DOHH2 (cell line): ENCODE results near the gene CHD9.
"Not testable (repeated sequence)": the region's sequence is repeated elsewhere in the genome, so short reads cannot be mapped to it uniquely, and the experiment has no call there.

Experiments used
- H3F3A ChIP-seq: fragments of 200-600 bp; sonication (generic), shearing (Covaris generic); 2 replicates; pipeline ENCODE4 v1.6.0; 2016; ENCODE audit warnings: antibody characterized with exemption, mild to moderate bottlenecking; ENCODE audit not compliant: control insufficient read depth, insufficient read depth
- H3K27ac ChIP-seq: fragments of 200-600 bp; sonication (generic); 2 replicates; pipeline ENCODE4 v1.5.1; 2014; ENCODE audit warnings: low read depth, mild to moderate bottlenecking, low read length, moderate library complexity
- H3K27me3 ChIP-seq: fragments of 200-600 bp; sonication (generic); 2 replicates; pipeline ENCODE4 v1.6.1; 2014; ENCODE audit warnings: mild to moderate bottlenecking, low read length, mixed read lengths; ENCODE audit not compliant: control insufficient read depth
- H3K36me3 ChIP-seq: fragments of 200-600 bp; sonication (generic); 2 replicates; pipeline ENCODE4 v1.6.1; 2014; ENCODE audit warnings: mild to moderate bottlenecking, low read length, moderate library complexity, mixed read lengths; ENCODE audit not compliant: control insufficient read depth
- H3K4me1 ChIP-seq: fragments of 200-600 bp; sonication (generic); 2 replicates; pipeline ENCODE4 v1.6.1; 2014; ENCODE audit warnings: mild to moderate bottlenecking, low read length, mixed read lengths; ENCODE audit not compliant: control insufficient read depth
- H3K4me2 ChIP-seq: fragments of 200-600 bp; sonication (generic); 2 replicates; pipeline ENCODE4 v1.6.0; 2014; ENCODE audit warnings: mild to moderate bottlenecking, low read length, moderate library complexity
- H3K4me3 ChIP-seq: fragments of 200-600 bp; sonication (generic); 2 replicates; pipeline ENCODE4 v1.5.1; 2014; ENCODE audit warnings: mild to moderate bottlenecking, low read length, mixed read lengths
- H3K79me2 ChIP-seq: fragments of 200-600 bp; sonication (generic); 2 replicates; pipeline ENCODE4 v1.6.1; 2014; ENCODE audit warnings: mild to moderate bottlenecking, low read length, mixed read lengths; ENCODE audit not compliant: control insufficient read depth
- H3K9me2 ChIP-seq: fragments of 200-600 bp; sonication (generic); replicated peaks from 2 replicates; pipeline ENCODE4 v1.6.1; 2014; ENCODE audit warnings: mild to moderate bottlenecking, low read length, mixed read lengths; ENCODE audit not compliant: control insufficient read depth
- H3K9me3 ChIP-seq: fragments of 200-600 bp; sonication (generic); 2 replicates; pipeline ENCODE4 v1.6.1; 2014; ENCODE audit warnings: antibody characterized with exemption, low read length, mixed read lengths; ENCODE audit not compliant: control insufficient read depth, insufficient read depth
- H4K20me1 ChIP-seq: fragments of 200-600 bp; sonication (generic); 2 replicates; pipeline ENCODE4 v1.6.0; 2014; ENCODE audit warnings: low read depth, mild to moderate bottlenecking, antibody characterized with exemption, low read length, moderate library complexity; ENCODE audit not compliant: control insufficient read depth, insufficient read depth
- EZH2phosphoT487 ChIP-seq: fragments of 200-600 bp; sonication (generic); IDR thresholded peaks from 2 replicates; pipeline ENCODE4 v1.6.1; 2017; ENCODE audit warnings: borderline replicate concordance, mild to moderate bottlenecking, antibody characterized with exemption, low read length, moderate library complexity, mixed read lengths
- TF ChIP-seq, protein P1 (sequence below): fragments of 200-600 bp; sonication (generic); IDR thresholded peaks from one replicate; pipeline ENCODE4 v1.5.1; 2014; ENCODE audit warnings: antibody characterized with exemption, mild to moderate bottlenecking, low read depth, low read length; ENCODE audit not compliant: poor library complexity, severe bottlenecking

CHD9 gene

DNA sequence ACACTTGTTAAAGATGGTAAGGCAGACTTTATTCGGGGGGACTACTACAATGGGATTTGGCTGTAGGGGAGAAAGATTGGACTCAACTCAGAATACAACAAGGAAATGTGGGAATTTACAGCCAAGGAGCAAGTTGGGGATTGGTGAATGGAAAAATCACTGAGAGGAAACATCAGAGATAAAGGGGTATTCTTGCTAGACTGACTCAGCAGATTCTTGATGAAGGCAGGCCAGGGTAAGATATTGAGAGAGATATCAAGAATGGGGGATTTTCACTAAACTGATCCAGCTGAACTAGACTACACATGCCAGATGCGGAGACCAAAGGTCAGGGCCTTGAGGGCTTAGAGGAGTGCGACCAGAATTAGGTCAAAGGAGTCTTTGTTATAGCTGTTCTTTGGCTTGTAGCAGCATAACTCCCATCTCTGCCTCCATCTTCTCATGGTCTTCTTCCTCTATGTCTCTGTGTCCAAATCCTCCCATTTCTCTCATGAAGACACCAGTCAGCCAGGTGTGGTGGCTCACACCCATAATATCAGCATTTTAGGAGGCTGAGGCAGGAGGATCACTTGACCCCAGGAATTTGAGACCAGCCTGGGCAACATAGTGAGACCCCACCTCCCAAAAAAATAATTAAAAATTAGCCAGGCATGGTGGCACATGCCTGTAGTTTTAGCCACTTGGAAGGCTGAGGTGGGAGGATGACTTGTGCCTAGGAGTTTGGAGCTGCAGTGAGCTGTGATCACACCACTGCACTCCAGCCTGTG, 19.4 kb upstream of the CHD9 start:
- no peak overlapping the region for H3K4me2 ChIP-seq
- TF ChIP-seq, protein P1, sequence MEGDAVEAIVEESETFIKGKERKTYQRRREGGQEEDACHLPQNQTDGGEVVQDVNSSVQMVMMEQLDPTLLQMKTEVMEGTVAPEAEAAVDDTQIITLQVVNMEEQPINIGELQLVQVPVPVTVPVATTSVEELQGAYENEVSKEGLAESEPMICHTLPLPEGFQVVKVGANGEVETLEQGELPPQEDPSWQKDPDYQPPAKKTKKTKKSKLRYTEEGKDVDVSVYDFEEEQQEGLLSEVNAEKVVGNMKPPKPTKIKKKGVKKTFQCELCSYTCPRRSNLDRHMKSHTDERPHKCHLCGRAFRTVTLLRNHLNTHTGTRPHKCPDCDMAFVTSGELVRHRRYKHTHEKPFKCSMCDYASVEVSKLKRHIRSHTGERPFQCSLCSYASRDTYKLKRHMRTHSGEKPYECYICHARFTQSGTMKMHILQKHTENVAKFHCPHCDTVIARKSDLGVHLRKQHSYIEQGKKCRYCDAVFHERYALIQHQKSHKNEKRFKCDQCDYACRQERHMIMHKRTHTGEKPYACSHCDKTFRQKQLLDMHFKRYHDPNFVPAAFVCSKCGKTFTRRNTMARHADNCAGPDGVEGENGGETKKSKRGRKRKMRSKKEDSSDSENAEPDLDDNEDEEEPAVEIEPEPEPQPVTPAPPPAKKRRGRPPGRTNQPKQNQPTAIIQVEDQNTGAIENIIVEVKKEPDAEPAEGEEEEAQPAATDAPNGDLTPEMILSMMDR = no peak
- TF ChIP-seq EZH2phosphoT487 = no peak
- no peaks in the 10 kb centered on the region for H3K4me1 ChIP-seq
- H3K79me2 ChIP-seq = no peaks in the 10 kb centered on the region
- H3F3A ChIP-seq = no peaks in the 10 kb centered on the region
- 0 out of 2 replicates have a peak, but pooled peaks cover 2% of the 10 kb centered on the region for H3K27me3 ChIP-seq
- no peaks in the 10 kb centered on the region for H3K9me2 ChIP-seq
- no peak overlapping the region for H3K27ac ChIP-seq
- H3K36me3 ChIP-seq = no peaks in the 10 kb centered on the region
- H3K9me3 ChIP-seq = peaks cover 4% of the 10 kb centered on the region; the same call in 1 of the 2 replicates
- no peaks in the 10 kb centered on the region for H4K20me1 ChIP-seq
- no peak overlapping the region for H3K4me3 ChIP-seq

DNA sequence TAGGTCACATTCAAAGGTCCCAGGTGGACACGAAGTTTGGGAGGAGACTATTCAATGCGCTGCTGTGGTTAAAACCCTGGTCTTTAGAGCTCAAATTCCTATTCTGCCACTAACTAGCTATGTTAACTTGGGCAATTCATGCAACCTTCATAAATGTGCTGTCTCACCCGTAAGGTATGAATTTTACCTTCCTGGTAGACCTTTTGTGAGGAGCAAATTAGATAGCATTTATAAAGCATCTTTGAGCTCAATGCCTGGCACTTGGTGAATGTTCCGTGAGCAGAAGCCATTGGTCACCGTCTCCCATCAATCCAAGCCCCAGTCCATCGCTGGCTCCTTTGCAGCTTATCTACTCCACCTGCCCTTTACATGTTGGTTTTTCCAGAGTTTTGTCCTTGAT, 18.7 kb upstream of the CHD9 start:
- Histone ChIP-seq H3K27me3 (0 out of 2 replicates have a peak, but pooled peaks cover 2% of the 10 kb centered on the region), H3K4me1 (no peaks in the 10 kb centered on the region), H3K9me3 (peaks cover 4% of the 10 kb centered on the region; the same call in 1 of the 2 replicates), H3K4me2 (no peak overlapping the region), H3K4me3 (no peak overlapping the region), H3K36me3 (no peaks in the 10 kb centered on the region), H3K9me2 (no peaks in the 10 kb centered on the region), H4K20me1 (no peaks in the 10 kb centered on the region), H3K79me2 (no peaks in the 10 kb centered on the region), H3F3A (no peaks in the 10 kb centered on the region), H3K27ac (no peak overlapping the region)
- TF ChIP-seq, protein P1 = no peak
- TF ChIP-seq EZH2phosphoT487 = no peak

DNA sequence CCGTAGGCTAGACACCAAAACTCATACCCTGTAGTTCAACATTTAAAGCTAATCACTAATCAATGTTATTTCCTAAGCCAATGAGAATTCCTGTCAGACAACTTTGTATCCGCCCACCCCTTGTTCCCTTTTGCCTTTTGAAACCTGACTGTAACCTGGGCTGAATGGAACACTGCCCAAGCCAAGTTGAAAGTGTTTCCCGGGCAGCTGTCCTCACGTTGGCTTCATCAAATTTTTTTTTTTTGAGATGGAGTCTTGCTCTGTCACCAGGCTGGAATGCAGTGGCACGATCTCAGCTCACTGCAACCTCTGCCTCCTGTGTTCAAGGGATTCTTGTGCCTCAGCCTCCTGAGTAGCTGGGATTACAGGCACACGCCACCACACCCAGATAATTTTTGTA, 18.1 kb upstream of the CHD9 start:
- H3K9me2 ChIP-seq, H4K20me1 ChIP-seq, H3K36me3 ChIP-seq, H3K4me1 ChIP-seq, H3K79me2 ChIP-seq, H3K4me3 ChIP-seq, H3F3A ChIP-seq, H3K9me3 ChIP-seq, H3K4me2 ChIP-seq, H3K27ac ChIP-seq, H3K27me3 ChIP-seq: not testable (repeated sequence)

DNA sequence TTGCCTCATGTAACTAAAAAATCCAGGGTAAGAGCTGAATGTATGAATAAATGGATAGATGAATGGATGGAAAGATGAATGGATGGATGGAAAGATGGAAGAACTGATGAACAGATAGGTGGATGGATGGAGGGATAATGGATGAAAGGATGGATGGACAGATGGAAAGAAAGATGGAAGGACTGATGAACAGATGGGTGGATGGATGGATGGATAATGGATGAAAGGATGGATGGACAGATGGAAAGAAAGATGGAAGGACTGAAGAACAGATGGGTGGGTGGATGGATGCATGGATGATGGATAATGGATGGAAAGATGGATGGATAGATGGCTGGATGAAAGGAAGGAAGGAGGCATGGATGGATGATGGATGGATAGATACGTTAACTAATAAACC, 14.0 kb upstream of the CHD9 start:
- H3K9me3 ChIP-seq = no peaks in the 10 kb centered on the region
- peaks cover 22% of the 10 kb centered on the region for H3K27me3 ChIP-seq
- no peaks in the 10 kb centered on the region for H3K79me2 ChIP-seq
- no peak overlapping the region for H3K4me2 ChIP-seq
- peaks cover 9% of the 10 kb centered on the region for H3K4me1 ChIP-seq
- H3K9me2 ChIP-seq = no peaks in the 10 kb centered on the region
- no peaks in the 10 kb centered on the region for H4K20me1 ChIP-seq
- no peaks in the 10 kb centered on the region for H3K36me3 ChIP-seq
- H3K4me3 ChIP-seq = no peak overlapping the region
- no peak overlapping the region for H3K27ac ChIP-seq
- H3F3A ChIP-seq = no peaks in the 10 kb centered on the region
- no peak for TF ChIP-seq EZH2phosphoT487
- TF ChIP-seq, protein P1 = no peak
